Heart left ventricle (tissue), 13 donors: ENCODE measurements around the gene PCNX4.

Experiments
- POLR2A ChIP-seq, 2 donors: fragments of 450-650 bp; IDR thresholded peaks; one replicate each; pipeline ENCODE4 v1.6.1; 2017; ENCODE audit warnings: antibody characterized with exemption in 2 of 2, mild to moderate bottlenecking in 2 of 2, moderate library complexity in 2 of 2
- TF ChIP-seq, protein P1 (sequence below), 12 donors: fragments of 200-600 bp; sonication (generic) in 4 of 12; IDR thresholded peaks; one replicate each; pipeline versions ENCODE4 v1.5.0 to v1.8.0; 2018 to 2022; ENCODE audit warnings: antibody characterized with exemption in 12 of 12, mild to moderate bottlenecking in 5 of 12
- donor health status: ischemic (EF 13 %, LVEDD 7.1; RV severe dilation, severe dysfunction).
- donor health status: DM: no; HTN: yes; CAD: no.
- donor health status: DM: no; HTN: no; CAD: no.
- donor health status: ischemic (EF 25% LVEDD 6.9; RV normal size, moderate dysfunction).
- donor health status: ischemic (EF 25% LVEDD 5.7; RV mildly dilated, moderate dysfunction).
- donor health status: ischemic (EF 35%, LVEDD 5.7; RV mildly dilated, moderate dysfunction).
- donor health status: nonischemic (EF 11% LVEDD 7.7; RV severe dilation, severe dysfunction).
- donor health status: DM: yes; HTN: yes; CAD: no.
- donor health status: PGD.
- donor health status: ischemic (EF 29% LVEDD 5.4; RV normal size, mild dysfunction).
- donor health status: nonischemic (EF 23%, LVEDD 6.1; RV moderate dilation, normal function).

DNA sequence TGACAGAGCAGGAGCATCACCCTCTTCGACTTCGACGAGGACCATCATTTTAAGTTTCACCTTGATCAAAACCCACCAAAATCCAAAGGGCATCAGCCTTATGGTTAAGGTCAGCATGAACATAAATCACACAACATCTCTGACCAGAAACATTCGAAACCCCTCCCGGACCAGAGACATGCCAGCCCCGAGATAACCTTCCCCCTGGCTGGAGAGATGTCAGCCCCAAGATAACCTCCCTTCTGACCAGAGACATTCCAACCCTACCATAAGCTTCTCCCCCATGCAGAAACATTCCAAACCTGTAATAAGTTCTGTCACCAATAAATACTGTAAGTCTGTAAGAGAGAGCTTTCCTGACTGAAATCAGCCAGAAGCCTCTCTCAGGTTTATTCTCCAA is 6.3 kb downstream of the PCNX4 start:
- TF ChIP-seq, protein P1, sequence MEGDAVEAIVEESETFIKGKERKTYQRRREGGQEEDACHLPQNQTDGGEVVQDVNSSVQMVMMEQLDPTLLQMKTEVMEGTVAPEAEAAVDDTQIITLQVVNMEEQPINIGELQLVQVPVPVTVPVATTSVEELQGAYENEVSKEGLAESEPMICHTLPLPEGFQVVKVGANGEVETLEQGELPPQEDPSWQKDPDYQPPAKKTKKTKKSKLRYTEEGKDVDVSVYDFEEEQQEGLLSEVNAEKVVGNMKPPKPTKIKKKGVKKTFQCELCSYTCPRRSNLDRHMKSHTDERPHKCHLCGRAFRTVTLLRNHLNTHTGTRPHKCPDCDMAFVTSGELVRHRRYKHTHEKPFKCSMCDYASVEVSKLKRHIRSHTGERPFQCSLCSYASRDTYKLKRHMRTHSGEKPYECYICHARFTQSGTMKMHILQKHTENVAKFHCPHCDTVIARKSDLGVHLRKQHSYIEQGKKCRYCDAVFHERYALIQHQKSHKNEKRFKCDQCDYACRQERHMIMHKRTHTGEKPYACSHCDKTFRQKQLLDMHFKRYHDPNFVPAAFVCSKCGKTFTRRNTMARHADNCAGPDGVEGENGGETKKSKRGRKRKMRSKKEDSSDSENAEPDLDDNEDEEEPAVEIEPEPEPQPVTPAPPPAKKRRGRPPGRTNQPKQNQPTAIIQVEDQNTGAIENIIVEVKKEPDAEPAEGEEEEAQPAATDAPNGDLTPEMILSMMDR (IDR thresholded peaks at IDR 0.05): no peak
- TF ChIP-seq POLR2A (IDR thresholded peaks at IDR 0.05): no peak
